Stimulated activated CD4-positive, alpha-beta T cell treated with anti-CD3 and anti-CD28 coated beads, Interleukin-4, amount 100 ng/mL, for 48 hours (primary cell): ENCODE measurements around the gene UTP25.
A peak's percentile ranks its signal among the peaks of the same experiment; 100 is the strongest.
"Not testable (repeated sequence)": the region's sequence is repeated elsewhere in the genome, so short reads cannot be mapped to it uniquely, and the experiment has no call there.

ENCODE experiments used
- DNase-seq, 2 donors: peaks; one replicate each; pipeline ENCODE4 v3.0.0-alpha.2; 2020; ENCODE audit warnings: low read depth in 2 of 2

Gene UTP25, protein sequence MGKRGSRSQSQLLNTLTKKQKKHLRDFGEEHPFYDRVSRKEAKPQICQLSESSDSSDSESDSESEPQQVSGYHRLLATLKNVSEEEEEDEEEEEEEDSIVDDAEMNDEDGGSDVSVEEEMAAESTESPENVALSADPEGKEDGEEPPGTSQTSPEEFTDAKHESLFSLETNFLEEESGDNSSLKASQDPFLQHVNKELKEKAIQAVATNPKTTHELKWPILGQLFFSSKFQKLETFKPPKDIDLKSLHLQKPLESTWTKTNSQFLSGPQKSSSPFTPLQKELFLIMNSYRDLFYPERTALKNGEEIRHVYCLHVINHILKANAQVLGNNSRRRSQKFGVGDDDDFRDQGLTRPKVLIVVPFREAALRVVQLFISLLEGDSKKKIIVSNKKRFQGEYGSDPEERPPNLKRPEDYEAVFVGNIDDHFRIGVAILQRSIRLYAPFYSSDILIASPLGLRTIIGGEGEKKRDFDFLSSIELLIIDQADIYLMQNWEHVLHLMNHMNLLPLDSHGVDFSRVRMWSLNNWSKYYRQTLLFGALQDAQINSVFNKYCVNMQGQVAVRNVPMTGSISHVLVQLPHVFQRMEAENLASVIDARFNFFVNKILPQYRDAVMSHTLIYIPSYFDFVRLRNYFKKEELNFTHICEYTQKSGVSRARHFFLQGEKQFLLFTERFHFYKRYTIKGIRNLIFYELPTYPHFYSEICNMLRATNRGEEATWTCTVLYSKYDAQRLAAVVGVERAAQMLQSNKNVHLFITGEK

GRCh38 chr1:209827384-209828262 is at the start of gene UTP25:
TSS of gene UTP25 (plus strand) at chr1:209827972. CDS start at chr1:209828064, 92 bp downstream.
- peak; percentile 87 to 91 for DNase-seq

DNA sequence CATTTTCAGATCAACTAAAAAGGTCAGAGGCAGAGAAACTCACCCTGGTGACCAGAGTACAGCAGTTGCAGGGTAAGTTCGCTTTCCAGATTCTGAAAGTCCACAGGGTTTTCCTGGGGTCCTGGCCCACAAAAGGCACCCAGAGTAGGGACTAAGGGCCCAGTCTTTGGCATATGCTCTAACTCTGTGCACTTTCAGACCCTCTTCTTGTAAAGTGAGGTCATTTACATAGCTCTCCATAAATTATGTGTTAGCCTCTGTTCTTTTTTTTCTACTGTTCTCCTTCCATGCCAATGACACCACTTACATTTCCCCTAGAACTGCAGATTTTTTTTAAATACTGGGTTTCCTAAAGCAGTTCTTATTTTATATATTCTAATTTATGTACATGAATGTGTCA is 49.7 kb upstream of the UTP25 start:
- DNase-seq = no peak

GRCh38 chr1:209780268-209780667 is 47.5 kb upstream of the UTP25 start:
- DNase-seq = no peak

GRCh38 chr1:209783386-209783785 is 44.4 kb upstream of the UTP25 start:
- DNase-seq = no peak

DNA sequence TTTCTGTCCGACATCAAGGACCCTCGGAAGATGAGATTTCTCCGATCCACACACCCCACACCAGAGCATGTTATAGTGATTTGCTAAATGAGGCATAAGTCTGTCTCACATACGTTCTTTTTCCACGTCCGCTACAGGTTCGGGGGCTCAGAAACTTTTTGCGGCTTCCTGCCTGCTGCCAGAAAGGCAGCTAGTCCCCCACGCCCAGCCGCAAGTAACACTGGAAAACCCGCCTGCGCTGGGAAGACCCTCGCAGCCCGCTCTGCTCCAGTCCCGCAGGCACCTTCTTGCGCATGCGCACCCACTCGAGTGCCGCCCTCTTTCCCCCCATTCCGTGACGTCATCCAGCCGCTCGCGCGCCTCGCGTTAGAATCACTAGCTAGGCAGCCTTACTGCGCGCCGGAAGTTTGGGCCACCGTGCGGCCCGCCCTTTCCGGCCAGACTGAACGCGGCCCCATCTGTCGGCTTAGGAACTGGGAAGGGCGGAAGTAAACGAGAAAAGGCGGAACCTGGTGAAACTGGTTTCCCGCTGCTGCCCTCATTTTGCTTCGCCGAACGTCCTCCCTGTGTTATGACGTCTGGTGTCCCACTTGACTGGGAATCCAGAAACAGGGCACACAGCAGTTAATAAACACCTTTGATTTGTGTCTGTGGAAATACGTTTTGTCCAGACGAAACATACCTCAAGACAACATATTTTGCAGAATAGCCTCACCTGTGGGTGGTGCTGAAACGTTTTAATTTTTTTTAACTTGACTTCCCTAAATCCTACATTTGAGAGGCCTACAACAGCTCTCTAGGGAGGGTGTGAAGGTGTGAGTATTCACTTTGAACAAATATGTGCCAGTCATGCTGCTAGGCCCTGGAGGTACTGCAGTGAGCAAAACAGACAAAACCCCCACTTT is 43.3 kb upstream of the UTP25 start, which contains the start of gene C1orf74:
Gene C1orf74, minus strand, starts transcription at position 295 of the 905 bp plus-strand sequence. CDS start 925 bp downstream, outside the sequence.
- DNase-seq = peak; percentile 99

DNA sequence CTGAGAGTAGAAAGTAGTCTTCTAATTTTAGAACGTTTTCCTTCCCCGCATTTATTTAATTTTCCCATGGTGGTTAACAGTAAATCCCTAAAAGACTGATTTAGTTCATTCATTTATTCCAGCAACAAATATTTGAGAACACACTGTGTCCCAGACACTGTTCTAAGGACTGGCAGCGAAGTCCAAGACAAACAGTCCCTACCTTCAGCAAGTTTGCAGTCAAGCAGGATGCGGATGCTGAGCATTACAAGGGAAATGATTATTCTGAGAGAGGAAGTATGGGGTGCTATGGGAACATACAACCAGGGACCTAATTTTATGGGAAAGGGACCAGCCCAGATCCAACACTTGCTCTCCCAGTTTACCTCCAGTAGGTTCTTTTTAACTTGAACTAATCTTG is 42.2 kb upstream of the UTP25 start:
- no peak for DNase-seq

GRCh38 chr1:209786146-209786545 is 41.6 kb upstream of the UTP25 start:
- no peak for DNase-seq

GRCh38 chr1:209787551-209787950 is 40.2 kb upstream of the UTP25 start:
- no peak for DNase-seq

- no peak for DNase-seq
Observed at GRCh38 chr1:209789245-209789644, 38.5 kb upstream of the UTP25 start.

GRCh38 chr1:209790286-209791193 is 37.2 kb upstream of the UTP25 start:
- DNase-seq = no peak

DNA sequence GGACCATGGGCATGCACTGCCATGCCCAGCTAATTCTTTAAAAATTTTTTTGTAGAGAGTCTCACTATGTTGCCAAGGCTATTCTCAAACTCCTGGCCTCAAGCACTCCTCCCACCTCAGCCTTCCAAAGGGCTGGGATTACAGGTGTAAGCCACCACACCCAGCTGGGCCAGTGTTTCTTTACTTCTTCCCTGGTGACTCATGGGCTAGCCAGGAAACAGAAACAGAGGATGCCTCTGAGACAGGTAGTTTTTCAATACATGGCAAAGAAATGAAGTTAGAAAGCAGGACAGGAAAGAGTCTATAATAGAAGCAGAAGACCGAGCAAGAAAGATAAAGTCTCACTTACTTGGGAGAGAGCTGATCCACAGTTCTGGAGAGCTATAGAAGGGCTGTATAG is 35.9 kb upstream of the UTP25 start:
- no peak for DNase-seq

DNA sequence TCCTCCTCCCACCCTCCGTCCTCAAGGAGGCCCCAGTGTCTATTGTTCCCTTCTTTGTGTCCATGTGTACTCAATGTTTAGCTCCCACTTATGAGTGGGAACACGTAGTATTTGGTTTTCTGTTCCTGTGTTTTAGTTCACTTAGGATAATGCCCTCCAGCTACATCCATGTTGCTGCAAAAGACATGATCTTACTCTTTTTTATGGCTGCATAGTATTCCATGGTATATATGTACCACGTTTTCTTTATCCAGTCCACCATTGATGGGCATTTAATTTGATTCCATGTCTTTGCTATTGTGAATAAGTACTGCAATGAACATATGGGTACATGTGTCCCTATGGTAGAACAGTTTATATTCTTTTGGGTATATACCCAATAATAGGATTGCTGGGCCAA is 34.1 kb upstream of the UTP25 start:
- not testable (repeated sequence) for DNase-seq

DNA sequence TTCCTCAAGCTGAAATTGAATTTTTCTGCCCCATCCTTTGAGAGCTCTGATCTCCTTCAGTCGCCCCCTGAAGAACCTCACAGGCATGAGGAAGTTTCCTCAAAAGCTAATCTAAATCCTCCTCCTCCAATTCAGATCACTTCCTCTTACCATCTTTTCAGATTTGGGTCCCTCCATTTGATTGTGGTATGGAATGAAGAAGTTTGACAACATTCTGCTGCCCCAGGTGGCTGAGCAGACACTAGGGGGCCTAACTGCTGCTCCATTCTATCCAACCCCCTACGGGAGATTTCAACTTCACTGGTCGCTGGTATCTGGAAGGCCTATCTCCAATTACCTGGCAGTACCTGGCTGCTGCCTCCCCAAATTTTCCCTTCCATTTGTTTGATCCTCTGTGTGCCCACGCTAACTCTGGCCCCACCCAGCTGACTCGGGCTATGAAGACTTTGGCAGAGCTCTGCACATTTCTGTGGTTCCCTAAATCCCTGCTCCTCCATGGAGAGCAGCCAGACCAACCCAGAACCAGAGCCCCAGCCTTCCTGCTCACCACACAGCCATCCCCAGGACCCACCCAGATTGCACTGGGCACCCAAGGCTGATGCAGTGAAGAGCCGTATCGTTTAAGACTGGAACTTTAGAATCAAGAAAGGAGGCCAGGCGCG is 29.7 kb upstream of the UTP25 start:
- DNase-seq = no peak

DNA sequence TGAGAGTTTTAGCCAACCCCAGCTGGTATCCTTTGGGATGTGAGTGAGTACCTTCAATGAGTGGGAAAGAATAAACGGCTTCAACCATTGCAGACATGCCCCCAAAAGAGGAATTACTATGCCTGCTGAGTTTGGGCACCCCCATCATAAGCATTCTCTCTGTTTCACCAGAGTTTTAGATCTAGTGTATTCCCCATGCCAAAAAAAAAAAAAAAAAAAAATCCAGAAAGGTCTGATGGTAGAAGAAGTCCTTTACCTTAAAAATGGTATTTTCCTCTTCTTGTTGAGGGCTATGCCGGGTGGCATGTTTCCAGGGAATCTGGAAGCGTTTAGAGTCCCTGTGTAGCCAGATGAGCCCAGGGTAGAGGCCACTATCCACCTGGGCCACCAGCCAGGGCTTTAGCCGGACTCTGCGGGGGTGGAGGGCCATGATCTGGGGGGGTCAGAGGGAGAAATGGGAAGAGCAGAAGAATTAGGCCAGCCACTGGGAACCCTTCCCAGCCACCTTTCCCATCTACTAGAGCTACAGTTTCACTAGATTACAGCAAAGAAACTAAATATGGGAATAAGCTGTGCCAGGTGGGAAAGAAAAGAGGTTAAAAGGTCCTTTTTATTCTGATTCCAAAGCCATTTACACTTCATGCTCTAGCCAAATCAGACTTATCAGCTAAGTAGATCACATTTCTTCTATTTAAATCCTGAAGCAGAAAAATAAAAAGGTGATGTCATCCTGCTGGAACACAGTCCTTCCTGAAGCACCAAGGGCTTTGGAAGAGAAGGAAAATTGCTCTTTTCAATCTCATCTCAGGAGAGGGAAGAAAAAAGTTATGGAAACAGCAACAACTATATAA is 26.6 kb upstream of the UTP25 start:
- DNase-seq = no peak

DNA sequence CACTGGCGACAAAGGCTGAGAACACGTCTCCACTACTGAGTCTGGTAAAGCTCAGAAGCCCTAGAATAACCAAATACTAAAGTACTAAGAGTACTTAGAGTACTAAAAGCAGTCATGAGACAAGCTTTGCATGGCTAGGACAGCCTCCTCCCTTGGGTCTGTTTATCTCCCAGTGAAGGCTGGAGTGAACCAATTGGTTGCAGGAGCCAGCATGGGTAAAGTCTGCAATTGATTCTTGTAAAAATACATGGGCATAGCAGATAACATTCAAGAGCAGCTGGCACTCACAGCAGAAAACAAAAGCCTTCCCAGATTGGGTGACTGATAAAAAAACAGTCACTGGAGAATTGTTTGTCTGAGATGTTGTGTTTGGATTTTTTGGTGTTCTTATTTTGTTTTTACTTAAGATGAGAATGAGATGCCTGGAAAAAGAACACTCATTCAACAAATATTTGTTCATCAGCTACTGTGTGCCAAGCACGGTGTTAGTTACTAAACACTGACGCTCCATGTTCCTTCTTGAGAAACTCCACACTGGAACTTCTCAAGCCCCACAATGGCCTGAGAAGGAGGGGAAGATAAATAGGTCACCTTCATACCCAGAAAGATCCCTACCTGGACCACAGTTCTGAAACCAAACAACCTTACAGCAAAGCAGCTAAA is 25.5 kb upstream of the UTP25 start:
- DNase-seq = no peak

GRCh38 chr1:209802780-209803152 is 25.0 kb upstream of the UTP25 start:
- DNase-seq = no peak

GRCh38 chr1:209803568-209803967 is 24.2 kb upstream of the UTP25 start:
- no peak for DNase-seq

GRCh38 chr1:209805341-209805781 is 22.4 kb upstream of the UTP25 start:
- no peak for DNase-seq
